ENCODE measurements around the gene LPAR3.

DNA sequence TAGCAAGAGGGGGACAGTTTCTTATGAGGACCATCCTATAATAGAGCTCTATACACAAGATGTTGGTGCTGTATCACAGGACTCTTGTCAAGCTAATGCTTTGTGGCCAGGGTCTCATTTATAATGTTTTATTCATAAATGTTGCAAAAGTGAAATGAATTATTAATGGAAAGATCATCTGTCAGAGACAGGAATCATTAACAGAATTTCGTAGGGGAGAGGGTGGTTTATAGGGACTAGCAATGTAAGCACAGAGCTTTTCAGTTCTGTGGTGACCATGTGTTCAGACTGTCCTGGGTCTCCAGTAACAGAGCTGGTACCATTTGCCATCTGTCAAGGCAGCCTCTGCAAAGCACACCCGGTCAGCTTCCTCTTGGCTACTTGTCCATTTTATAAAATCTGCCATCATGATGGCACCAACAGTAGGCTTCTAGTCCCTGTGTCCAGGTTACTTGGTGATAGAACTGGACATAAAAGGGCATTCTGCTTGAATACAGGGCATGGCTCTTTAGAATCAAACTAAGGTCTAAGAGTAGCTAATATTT lies 36.2 kb downstream of the LPAR3 start:
- TF ChIP-seq, protein P1, sequence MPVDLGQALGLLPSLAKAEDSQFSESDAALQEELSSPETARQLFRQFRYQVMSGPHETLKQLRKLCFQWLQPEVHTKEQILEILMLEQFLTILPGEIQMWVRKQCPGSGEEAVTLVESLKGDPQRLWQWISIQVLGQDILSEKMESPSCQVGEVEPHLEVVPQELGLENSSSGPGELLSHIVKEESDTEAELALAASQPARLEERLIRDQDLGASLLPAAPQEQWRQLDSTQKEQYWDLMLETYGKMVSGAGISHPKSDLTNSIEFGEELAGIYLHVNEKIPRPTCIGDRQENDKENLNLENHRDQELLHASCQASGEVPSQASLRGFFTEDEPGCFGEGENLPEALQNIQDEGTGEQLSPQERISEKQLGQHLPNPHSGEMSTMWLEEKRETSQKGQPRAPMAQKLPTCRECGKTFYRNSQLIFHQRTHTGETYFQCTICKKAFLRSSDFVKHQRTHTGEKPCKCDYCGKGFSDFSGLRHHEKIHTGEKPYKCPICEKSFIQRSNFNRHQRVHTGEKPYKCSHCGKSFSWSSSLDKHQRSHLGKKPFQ (tag by site-specific recombination; IDR thresholded peaks at IDR 0.05), result no peak
- TF ChIP-seq, protein P2, sequence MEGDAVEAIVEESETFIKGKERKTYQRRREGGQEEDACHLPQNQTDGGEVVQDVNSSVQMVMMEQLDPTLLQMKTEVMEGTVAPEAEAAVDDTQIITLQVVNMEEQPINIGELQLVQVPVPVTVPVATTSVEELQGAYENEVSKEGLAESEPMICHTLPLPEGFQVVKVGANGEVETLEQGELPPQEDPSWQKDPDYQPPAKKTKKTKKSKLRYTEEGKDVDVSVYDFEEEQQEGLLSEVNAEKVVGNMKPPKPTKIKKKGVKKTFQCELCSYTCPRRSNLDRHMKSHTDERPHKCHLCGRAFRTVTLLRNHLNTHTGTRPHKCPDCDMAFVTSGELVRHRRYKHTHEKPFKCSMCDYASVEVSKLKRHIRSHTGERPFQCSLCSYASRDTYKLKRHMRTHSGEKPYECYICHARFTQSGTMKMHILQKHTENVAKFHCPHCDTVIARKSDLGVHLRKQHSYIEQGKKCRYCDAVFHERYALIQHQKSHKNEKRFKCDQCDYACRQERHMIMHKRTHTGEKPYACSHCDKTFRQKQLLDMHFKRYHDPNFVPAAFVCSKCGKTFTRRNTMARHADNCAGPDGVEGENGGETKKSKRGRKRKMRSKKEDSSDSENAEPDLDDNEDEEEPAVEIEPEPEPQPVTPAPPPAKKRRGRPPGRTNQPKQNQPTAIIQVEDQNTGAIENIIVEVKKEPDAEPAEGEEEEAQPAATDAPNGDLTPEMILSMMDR (tag by site-specific recombination; IDR thresholded peaks at IDR 0.05), result no peak
- no peak for TF ChIP-seq ZNF10 (tag by site-specific recombination; IDR thresholded peaks at IDR 0.05)
- TF ChIP-seq, protein P3, sequence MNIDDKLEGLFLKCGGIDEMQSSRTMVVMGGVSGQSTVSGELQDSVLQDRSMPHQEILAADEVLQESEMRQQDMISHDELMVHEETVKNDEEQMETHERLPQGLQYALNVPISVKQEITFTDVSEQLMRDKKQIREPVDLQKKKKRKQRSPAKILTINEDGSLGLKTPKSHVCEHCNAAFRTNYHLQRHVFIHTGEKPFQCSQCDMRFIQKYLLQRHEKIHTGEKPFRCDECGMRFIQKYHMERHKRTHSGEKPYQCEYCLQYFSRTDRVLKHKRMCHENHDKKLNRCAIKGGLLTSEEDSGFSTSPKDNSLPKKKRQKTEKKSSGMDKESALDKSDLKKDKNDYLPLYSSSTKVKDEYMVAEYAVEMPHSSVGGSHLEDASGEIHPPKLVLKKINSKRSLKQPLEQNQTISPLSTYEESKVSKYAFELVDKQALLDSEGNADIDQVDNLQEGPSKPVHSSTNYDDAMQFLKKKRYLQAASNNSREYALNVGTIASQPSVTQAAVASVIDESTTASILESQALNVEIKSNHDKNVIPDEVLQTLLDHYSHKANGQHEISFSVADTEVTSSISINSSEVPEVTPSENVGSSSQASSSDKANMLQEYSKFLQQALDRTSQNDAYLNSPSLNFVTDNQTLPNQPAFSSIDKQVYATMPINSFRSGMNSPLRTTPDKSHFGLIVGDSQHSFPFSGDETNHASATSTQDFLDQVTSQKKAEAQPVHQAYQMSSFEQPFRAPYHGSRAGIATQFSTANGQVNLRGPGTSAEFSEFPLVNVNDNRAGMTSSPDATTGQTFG (tag by site-specific recombination; IDR thresholded peaks at IDR 0.05; ENCODE audit: borderline replicate concordance), result no peak
